SK-N-MC (cell line): ENCODE measurements around the gene SAA4.
"Not testable (repeated sequence)": the region's sequence is repeated elsewhere in the genome, so short reads cannot be mapped to it uniquely, and the experiment has no call there.

ENCODE experiments used
- DNase-seq: peaks from one replicate; pipeline ENCODE4 v3.0.0-alpha.2; 2011; ENCODE audit warnings: low read depth, low spot score
- H3K27ac ChIP-seq: fragments of 200-600 bp; sonication (generic); 2 replicates; pipeline ENCODE4 v1.5.1; 2016; ENCODE audit warnings: mixed run types
- H3K36me3 ChIP-seq: fragments of 200-600 bp; sonication (generic); 2 replicates; pipeline ENCODE4 v1.6.1; 2017; ENCODE audit warnings: antibody characterized with exemption, low read length, mixed read lengths; ENCODE audit not compliant: insufficient read depth
- H3K4me3 ChIP-seq: fragments of 200-600 bp; sonication (generic); 2 replicates; pipeline ENCODE4 v1.5.1; 2016
- H3K9ac ChIP-seq: fragments of 200-600 bp; sonication (generic); 2 replicates; pipeline ENCODE4 v1.8.0; 2017; ENCODE audit warnings: mixed run types, mixed read lengths; ENCODE audit not compliant: insufficient read length
- H3K9me3 ChIP-seq: fragments of 200-600 bp; sonication (generic); 2 replicates; pipeline ENCODE4 v1.6.1; 2017; ENCODE audit warnings: low read depth, mild to moderate bottlenecking, antibody characterized with exemption, low read length, moderate library complexity, mixed read lengths
- EZH2 ChIP-seq: fragments of 200-600 bp; sonication (generic); IDR thresholded peaks from one replicate; pipeline ENCODE4 v1.6.1; 2017; ENCODE audit warnings: antibody characterized with exemption
- FOXP2 ChIP-seq: optimal IDR thresholded peaks from 2 replicates; pipeline ENCODE3; 2011; ENCODE audit warnings: mild to moderate bottlenecking, moderate library complexity; ENCODE audit not compliant: insufficient read depth; ENCODE audit errors: extremely low read length, control extremely low read depth
- POLR2AphosphoS5 ChIP-seq: IDR thresholded peaks from 2 replicates; pipeline ENCODE4 v1.6.1; 2012; ENCODE audit warnings: mild to moderate bottlenecking, low read depth, low read length, borderline replicate concordance

Gene SAA4

GRCh38 chr11:18204771-18205170 is 31.8 kb downstream of the SAA4 start:
- TF ChIP-seq FOXP2: no peak
- no peak for TF ChIP-seq POLR2AphosphoS5
- no peak for TF ChIP-seq EZH2
- Histone ChIP-seq H3K9me3 (no peaks in the 10 kb centered on the region), H3K9ac (no peak overlapping the region), H3K36me3 (no peaks in the 10 kb centered on the region), H3K4me3 (no peak overlapping the region), H3K27ac (no peak overlapping the region)
- no peak for DNase-seq

DNA sequence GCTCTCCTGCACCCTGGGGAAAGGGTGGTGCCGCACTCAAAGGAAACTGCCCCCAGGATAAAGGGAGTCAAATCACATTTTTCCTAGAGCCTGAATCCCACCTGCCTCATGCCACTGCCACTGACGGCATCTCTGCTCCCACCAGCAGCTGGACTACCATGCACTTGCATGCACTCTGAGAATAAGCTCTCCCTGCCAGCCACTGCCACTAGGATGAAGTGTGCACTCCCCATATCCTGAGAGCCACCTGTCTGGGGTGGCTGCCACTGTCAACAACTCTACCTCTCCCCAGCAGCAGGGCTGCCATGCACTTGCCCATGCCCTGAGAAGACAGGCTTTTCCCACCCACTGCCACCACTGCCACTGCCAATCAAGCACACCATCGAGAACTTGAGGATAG is 32.4 kb downstream of the SAA4 start:
- no peaks in the 10 kb centered on the region for H3K36me3 ChIP-seq
- no peak overlapping the region for H3K9ac ChIP-seq
- DNase-seq: no peak
- TF ChIP-seq EZH2 (no peak), POLR2AphosphoS5 (no peak), FOXP2 (no peak)
- no peak overlapping the region for H3K27ac ChIP-seq
- no peak overlapping the region for H3K4me3 ChIP-seq
- H3K9me3 ChIP-seq: no peaks in the 10 kb centered on the region

DNA sequence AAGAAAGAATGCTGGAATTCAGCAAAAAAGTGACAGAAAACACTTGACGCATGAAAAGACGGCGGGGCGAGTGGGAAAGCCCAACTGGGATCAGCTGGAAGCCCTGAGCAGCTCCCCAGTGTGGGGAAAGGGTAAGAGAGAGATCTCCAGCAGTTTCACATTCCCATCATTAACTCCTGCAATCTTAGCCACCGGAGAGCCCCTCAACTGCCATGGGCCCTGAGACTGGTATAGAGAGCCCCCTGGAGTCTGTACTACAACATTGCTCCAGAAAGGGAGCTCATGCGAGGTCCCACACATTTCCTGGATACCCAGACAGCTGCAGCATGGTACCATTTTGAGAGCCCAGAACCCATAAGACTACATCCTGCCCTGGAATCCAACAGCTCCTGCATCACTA is 32.9 kb downstream of the SAA4 start:
- Histone ChIP-seq H3K36me3 (no peaks in the 10 kb centered on the region), H3K9me3 (no peaks in the 10 kb centered on the region), H3K4me3 (no peak overlapping the region), H3K27ac (no peak overlapping the region), H3K9ac (no peak overlapping the region)
- no peak for DNase-seq
- TF ChIP-seq EZH2: no peak
- no peak for TF ChIP-seq FOXP2
- TF ChIP-seq POLR2AphosphoS5: no peak

DNA sequence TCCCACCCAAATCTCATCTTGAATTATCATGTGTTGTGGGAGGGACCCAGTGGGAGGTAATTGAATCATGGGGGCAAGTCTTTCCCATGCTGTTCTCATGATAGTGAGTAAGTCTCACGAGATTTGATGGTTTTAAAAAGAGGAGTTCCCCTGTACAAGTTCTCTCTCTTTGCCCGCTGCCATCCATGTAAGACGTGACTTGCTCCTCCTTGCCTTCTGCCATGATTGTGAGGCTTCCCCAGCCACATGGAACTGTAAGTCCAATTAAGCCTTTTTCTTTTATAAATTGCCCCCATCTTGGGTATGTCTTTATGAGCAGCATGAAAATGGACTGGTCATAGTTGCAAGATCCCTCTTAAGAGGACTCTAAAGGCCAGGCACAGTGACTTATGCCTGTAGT is 38.9 kb downstream of the SAA4 start:
- not testable (repeated sequence) for H3K9me3 ChIP-seq, H3K27ac ChIP-seq, H3K4me3 ChIP-seq, H3K9ac ChIP-seq, H3K36me3 ChIP-seq, DNase-seq

- Histone ChIP-seq H3K36me3 (no peaks in the 10 kb centered on the region), H3K9me3 (no peaks in the 10 kb centered on the region), H3K27ac (no peak overlapping the region), H3K9ac (no peak overlapping the region), H3K4me3 (no peak overlapping the region)
- DNase-seq: no peak
- TF ChIP-seq EZH2: no peak
- TF ChIP-seq POLR2AphosphoS5: no peak
- TF ChIP-seq FOXP2: no peak
Measured at GRCh38 chr11:18196532-18196931, 40.1 kb downstream of the SAA4 start.

- Histone ChIP-seq H3K27ac (no peak overlapping the region), H3K4me3 (no peak overlapping the region), H3K9ac (no peak overlapping the region), H3K36me3 (no peaks in the 10 kb centered on the region), H3K9me3 (no peaks in the 10 kb centered on the region)
- no peak for TF ChIP-seq POLR2AphosphoS5
- TF ChIP-seq EZH2: no peak
- TF ChIP-seq FOXP2: no peak
- DNase-seq: no peak
Measured at GRCh38 chr11:18193010-18193409, 43.6 kb downstream of the SAA4 start.

- H3K4me3 ChIP-seq: no peak overlapping the region
- no peak for DNase-seq
- TF ChIP-seq FOXP2: no peak
- TF ChIP-seq EZH2: no peak
- no peak for TF ChIP-seq POLR2AphosphoS5
- no peak overlapping the region for H3K9ac ChIP-seq
- no peak overlapping the region for H3K27ac ChIP-seq
- no peaks in the 10 kb centered on the region for H3K9me3 ChIP-seq
- no peaks in the 10 kb centered on the region for H3K36me3 ChIP-seq
Measured at GRCh38 chr11:18191376-18191775, 45.2 kb downstream of the SAA4 start.

DNA sequence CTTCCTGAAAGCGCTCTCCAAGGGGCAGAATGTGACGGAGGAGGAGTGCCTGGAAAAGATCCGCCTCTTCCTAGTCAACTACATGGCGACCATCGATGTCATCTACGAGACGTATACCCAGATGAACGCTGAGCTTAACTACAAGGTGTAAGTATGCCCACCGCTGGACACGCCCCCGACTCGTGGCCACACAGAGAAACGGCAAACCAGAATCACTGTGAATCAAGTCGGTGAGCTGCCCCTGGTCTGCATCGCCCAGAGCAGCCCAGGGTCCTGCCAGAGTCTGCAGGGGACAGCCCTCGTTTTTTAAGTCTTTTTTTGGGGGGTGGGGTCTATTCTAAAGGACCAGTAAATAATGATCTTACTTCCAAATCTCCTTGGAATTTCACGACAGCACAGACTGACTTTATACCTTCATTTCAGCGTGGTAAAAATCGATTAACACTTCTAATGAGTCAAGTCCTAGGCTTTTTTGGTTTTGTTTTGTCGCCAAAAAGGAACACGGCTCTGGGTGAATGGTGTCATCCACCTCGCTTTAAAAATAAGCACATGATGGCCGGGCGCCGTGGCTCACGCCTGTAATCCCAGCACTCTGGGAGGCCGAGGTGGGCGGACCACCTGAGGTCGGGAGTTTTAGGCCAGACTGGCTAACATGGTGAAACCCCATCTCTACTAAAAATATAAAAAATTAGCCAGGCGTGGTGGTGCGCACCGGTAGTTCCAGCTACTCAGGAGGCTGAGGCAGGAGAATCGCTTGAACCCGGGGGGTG is 46.9 kb downstream of the SAA4 start:
- not testable (repeated sequence) for H3K4me3 ChIP-seq, H3K36me3 ChIP-seq, H3K27ac ChIP-seq, DNase-seq, H3K9ac ChIP-seq, H3K9me3 ChIP-seq

DNA sequence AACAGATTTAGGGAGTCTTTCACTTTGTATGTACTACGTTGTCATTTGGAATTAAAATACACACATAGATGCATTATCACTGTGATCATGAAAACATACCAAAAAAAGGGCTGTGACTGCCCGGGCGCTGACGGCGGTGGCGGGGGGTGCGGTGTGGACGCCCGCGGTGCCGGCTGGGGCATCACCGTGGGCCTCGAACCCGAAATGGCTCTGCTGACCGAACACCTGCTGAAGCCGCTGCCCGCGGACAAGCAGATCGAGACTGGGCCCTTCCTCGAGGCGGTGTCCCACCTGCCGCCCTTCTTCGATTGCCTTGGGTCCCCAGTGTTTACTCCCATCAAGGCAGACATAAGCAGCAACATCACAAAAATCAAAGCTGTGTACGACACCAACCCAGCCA is 47.8 kb downstream of the SAA4 start:
- H3K9ac ChIP-seq: no peak overlapping the region
- H3K9me3 ChIP-seq: no peaks in the 10 kb centered on the region
- no peak overlapping the region for H3K4me3 ChIP-seq
- H3K36me3 ChIP-seq: no peaks in the 10 kb centered on the region
- no peak overlapping the region for H3K27ac ChIP-seq
- no peak for DNase-seq
- TF ChIP-seq FOXP2 (no peak), POLR2AphosphoS5 (no peak), EZH2 (no peak)
